Mucosa of descending colon (tissue), 3 donors: ENCODE measurements around the gene DPEP1. TPM values are rescaled to one million over a fixed set of nuclear protein-coding genes. Genes with fewer than 3 reads are reported as not detected.

Experiments
- ATAC-seq: fragments of 200-7000 bp; cut with Tn5 transposase; one replicate; pipeline ENCODE4 v1.9.1; 2020; ENCODE audit warnings: mild to moderate bottlenecking, moderate library complexity
- DNase-seq, 3 donors: peaks; one replicate each; pipeline ENCODE4 v3.0.0-alpha.2; 2020
- H3K36me3 ChIP-seq: fragments of 200-600 bp; one replicate; pipeline ENCODE4 v1.8.0; 2021; ENCODE audit warnings: low read depth, mild to moderate bottlenecking
- H3K4me1 ChIP-seq: fragments of 200-600 bp; one replicate; pipeline ENCODE4 v1.8.0; 2021; ENCODE audit warnings: low read depth, mild to moderate bottlenecking
- H3K4me3 ChIP-seq: fragments of 200-600 bp; one replicate; pipeline ENCODE4 v1.8.0; 2021; ENCODE audit warnings: mild to moderate bottlenecking
- H3K9me3 ChIP-seq: fragments of 200-600 bp; one replicate; pipeline ENCODE4 v1.8.0; 2021; ENCODE audit warnings: mild to moderate bottlenecking
- CTCF ChIP-seq: fragments of 200-600 bp; IDR thresholded peaks from one replicate; pipeline ENCODE4 v1.8.0; 2022; ENCODE audit warnings: antibody characterized with exemption, mild to moderate bottlenecking
- intact Hi-C, 2 donors: fragments of 100-400 bp; cut with DNase I in 1 of 2; cut with micrococcal nuclease in 1 of 2; formaldehyde crosslinking; loops; one replicate each; pipeline versions ENCODE4 v1.11.0 to v1.11.1; 2022; cut with DNase I, micrococcal nuclease
- total RNA-seq, 3 donors: library from RNA; stranded (reverse); fragmentation: NEBNext Ultra II Directional in 2 of 3; extraction: Animal tissue kit (Norgen Biotek cat#: 25700) in 2 of 3; gene quantifications; one replicate each; pipeline versions ENCODE4 v1.2.1 to v1.2.4, GENCODE V29; 2021 to 2023
- donor health status: DM: no; HTN: no; CAD: no; lungs with moderate emphysema.
- donor health status: DM: no; HTN: no; CAD: no.
- donor health status: DM: no; HTN: yes; CAD: no.

Gene DPEP1
- total RNA-seq, 3 donors from 2014 or later, result 0.28 to 2.0 TPM; not detected in 1

GRCh38 chr16:89621136-89621697, 7.8 kb downstream of the DPEP1 start:
- Histone ChIP-seq H3K4me1 (no peaks in the 10 kb centered on the region), H3K9me3 (no peaks in the 10 kb centered on the region), H3K4me3 (no peak overlapping the region), H3K36me3 (no peaks in the 10 kb centered on the region)
- ATAC-seq, result no peak
- intact Hi-C loops, result no loop called here
- DNase-seq, result no peak
- TF ChIP-seq CTCF, result no peak

GRCh38 chr16:89621698-89622409, 8.4 kb downstream of the DPEP1 start:
- TF ChIP-seq CTCF, result no peak
- Histone ChIP-seq H3K36me3 (no peaks in the 10 kb centered on the region), H3K4me3 (no peak overlapping the region), H3K4me1 (no peaks in the 10 kb centered on the region), H3K9me3 (no peaks in the 10 kb centered on the region)
- no peak for ATAC-seq
- no peak for DNase-seq
- intact Hi-C loops, result no loop called here

- ATAC-seq, result no peak
- Histone ChIP-seq H3K36me3 (no peaks in the 10 kb centered on the region), H3K4me1 (no peaks in the 10 kb centered on the region), H3K9me3 (no peaks in the 10 kb centered on the region), H3K4me3 (no peak overlapping the region)
- TF ChIP-seq CTCF, result no peak
- intact Hi-C loops, result no loop called here
- no peak for DNase-seq
Observed at GRCh38 chr16:89623511-89624261, 10.2 kb downstream of the DPEP1 start.

- ATAC-seq, result peak; percentile 39
- intact Hi-C loops, result no loop called here
- no peak for TF ChIP-seq CTCF
- H3K36me3 ChIP-seq, result no peaks in the 10 kb centered on the region
- H3K9me3 ChIP-seq, result no peaks in the 10 kb centered on the region
- H3K4me1 ChIP-seq, result no peaks in the 10 kb centered on the region
- no peak for DNase-seq
- no peak overlapping the region for H3K4me3 ChIP-seq
Observed at GRCh38 chr16:89624777-89625761, 11.6 kb downstream of the DPEP1 start.
